HG03196 (cell line): ENCODE data around the gene ATP9A.
"Not testable (repeated sequence)": the region's sequence is repeated elsewhere in the genome, so short reads cannot be mapped to it uniquely, and the experiment has no call there.

Source experiments
- ATAC-seq: cut with Tn5 transposase; IDR thresholded peaks from one replicate; pipeline ENCODE4 v1.9.1; 2021; ENCODE audit not compliant: unreplicated experiment

ATP9A gene

GRCh38 chr20:51797357-51798025 lies 29.3 kb upstream of the ATP9A start:
- ATAC-seq, result no peak

- ATAC-seq, result no peak
These were observed 28.1 kb upstream of the ATP9A start for GRCh38 chr20:51796340-51796739.

- no peak for ATAC-seq
These were observed 24.8 kb upstream of the ATP9A start for GRCh38 chr20:51792960-51793359.

- no peak for ATAC-seq
These were observed 23.4 kb upstream of the ATP9A start for GRCh38 chr20:51791626-51792025.

- no peak for ATAC-seq
These were observed 22.1 kb upstream of the ATP9A start for GRCh38 chr20:51790256-51790655.

GRCh38 chr20:51789434-51789833 lies 21.2 kb upstream of the ATP9A start:
- ATAC-seq, result no peak

GRCh38 chr20:51788822-51789221 lies 20.6 kb upstream of the ATP9A start:
- ATAC-seq, result no peak

GRCh38 chr20:51784299-51784698 lies 16.1 kb upstream of the ATP9A start:
- no peak for ATAC-seq

- not testable (repeated sequence) for ATAC-seq
These were observed 10.1 kb upstream of the ATP9A start for GRCh38 chr20:51778229-51778759.

- ATAC-seq, result no peak
These were observed 7.1 kb upstream of the ATP9A start for GRCh38 chr20:51775241-51775640.

- ATAC-seq, result no peak
These were observed 4.0 kb upstream of the ATP9A start for GRCh38 chr20:51772236-51772635.

GRCh38 chr20:51769976-51770615 lies 1.9 kb upstream of the ATP9A start:
- ATAC-seq, result no peak

GRCh38 chr20:51768759-51769517 lies 748 bp upstream of the ATP9A start:
- no peak for ATAC-seq

- no peak for ATAC-seq
These were observed 960 bp downstream of the ATP9A start for GRCh38 chr20:51766994-51767866.

GRCh38 chr20:51765381-51765780 lies 2.8 kb downstream of the ATP9A start:
- not testable (repeated sequence) for ATAC-seq

GRCh38 chr20:51763965-51764602 lies 4.1 kb downstream of the ATP9A start:
- ATAC-seq, result no peak

- no peak for ATAC-seq
These were observed 7.2 kb downstream of the ATP9A start for GRCh38 chr20:51760905-51761546.

GRCh38 chr20:51759769-51760510 lies 8.2 kb downstream of the ATP9A start:
- no peak for ATAC-seq

GRCh38 chr20:51758978-51759544 lies 9.1 kb downstream of the ATP9A start:
- ATAC-seq, result no peak
